Trophoblast cell (in vitro differentiated cells and primary cell): ENCODE data around the gene SLC6A12.

Source experiments
- DNase-seq, 2 donors: peaks; one replicate each; pipeline ENCODE4 v3.0.0-alpha.2; 2016
- H2AFZ ChIP-seq: 2 replicates; pipeline ENCODE4 v1.6.1; 2013; ENCODE audit warnings: low read length, moderate library complexity, mild to moderate bottlenecking; ENCODE audit not compliant: insufficient read depth, poor library complexity
- H2AK5ac ChIP-seq: 2 replicates; pipeline ENCODE4 v1.6.1; 2013; ENCODE audit warnings: mild to moderate bottlenecking, low read length
- H2BK120ac ChIP-seq: 2 replicates; pipeline ENCODE4 v1.6.1; 2013; ENCODE audit warnings: low read length, mild to moderate bottlenecking, moderate library complexity; ENCODE audit not compliant: insufficient read depth, poor library complexity
- H2BK12ac ChIP-seq: 2 replicates; pipeline ENCODE4 v1.6.1; 2013; ENCODE audit warnings: mild to moderate bottlenecking, low read length, moderate library complexity
- H2BK5ac ChIP-seq: 2 replicates; pipeline ENCODE4 v1.6.1; 2013; ENCODE audit warnings: low read length, low read depth, moderate library complexity, mild to moderate bottlenecking; ENCODE audit not compliant: poor library complexity
- H3K14ac ChIP-seq: 2 replicates; pipeline ENCODE4 v1.6.1; 2013; ENCODE audit warnings: mild to moderate bottlenecking, low read length
- H3K18ac ChIP-seq: 2 replicates; pipeline ENCODE4 v1.6.1; 2013; ENCODE audit warnings: mild to moderate bottlenecking, low read length
- H3K23ac ChIP-seq: 2 replicates; pipeline ENCODE4 v1.6.1; 2013; ENCODE audit warnings: low read length
- H3K27ac ChIP-seq: 2 replicates; pipeline ENCODE4 v1.5.1; 2013; ENCODE audit warnings: low read depth, mild to moderate bottlenecking, inconsistent platforms, low read length, moderate library complexity
- H3K27me3 ChIP-seq: 2 replicates; pipeline ENCODE4 v1.6.1; 2013; ENCODE audit warnings: inconsistent platforms, mild to moderate bottlenecking, low read length, moderate library complexity; ENCODE audit not compliant: insufficient read depth
- H3K36me3 ChIP-seq, 2 experiments: 1 replicate in 1 of 2; 2 replicates in 1 of 2; pipeline ENCODE4 v1.6.1; 2013; ENCODE audit warnings: low read length in 2 of 2, mild to moderate bottlenecking in 2 of 2, moderate library complexity in 1 of 2; ENCODE audit not compliant: insufficient read depth in 2 of 2, control insufficient read depth in 1 of 2
- H3K4ac ChIP-seq: 2 replicates; pipeline ENCODE4 v1.6.1; 2013; ENCODE audit warnings: low read depth, mild to moderate bottlenecking, low read length, moderate library complexity
- H3K4me1 ChIP-seq, 2 experiments: 1 replicate in 1 of 2; 2 replicates in 1 of 2; pipeline ENCODE4 v1.6.1; 2013; ENCODE audit warnings: low read length in 2 of 2, mild to moderate bottlenecking in 2 of 2, moderate library complexity in 1 of 2; ENCODE audit not compliant: insufficient read depth in 2 of 2, control insufficient read depth in 1 of 2
- H3K4me2 ChIP-seq: 2 replicates; pipeline ENCODE4 v1.6.1; 2013; ENCODE audit warnings: inconsistent platforms, mild to moderate bottlenecking, low read length, moderate library complexity
- H3K4me3 ChIP-seq: 2 replicates; pipeline ENCODE4 v1.5.1; 2013; ENCODE audit warnings: mild to moderate bottlenecking, low read depth, low read length, inconsistent platforms
- H3K79me1 ChIP-seq: one replicate; pipeline ENCODE4 v1.6.1; 2013; ENCODE audit warnings: low read length
- H3K79me2 ChIP-seq: 2 replicates; pipeline ENCODE4 v1.6.1; 2013; ENCODE audit warnings: low read length, mild to moderate bottlenecking; ENCODE audit not compliant: control insufficient read depth, insufficient read depth, poor library complexity
- H3K9ac ChIP-seq: 2 replicates; pipeline ENCODE4 v1.6.1; 2013; ENCODE audit warnings: mild to moderate bottlenecking, low read length
- H3K9me3 ChIP-seq: 2 replicates; pipeline ENCODE4 v1.6.1; 2013; ENCODE audit warnings: low read depth, mild to moderate bottlenecking, control low read depth, inconsistent platforms, low read length; ENCODE audit not compliant: insufficient read depth
- H4K12ac ChIP-seq: 2 replicates; pipeline ENCODE4 v1.6.1; 2013; ENCODE audit warnings: low read depth, mild to moderate bottlenecking, low read length, moderate library complexity
- H4K8ac ChIP-seq: 2 replicates; pipeline ENCODE4 v1.6.1; 2013; ENCODE audit warnings: low read depth, mild to moderate bottlenecking, low read length, moderate library complexity
- H4K91ac ChIP-seq: one replicate; pipeline ENCODE4 v1.6.1; 2013; ENCODE audit warnings: low read depth, mild to moderate bottlenecking, low read length, moderate library complexity
- WGBS: extraction: QIAGEN DNeasy Blood & Tissue Kit; methylation state at CpG from one replicate; pipeline ENCODE4 v1.1.7; 2013; ENCODE audit warnings: missing lambda C conversion rate; ENCODE audit not compliant: insufficient read length, insufficient coverage; ENCODE audit errors: extremely low coverage; 5-methylcytosine and 5-hydroxymethylcytosine counted together

Gene SLC6A12

DNA sequence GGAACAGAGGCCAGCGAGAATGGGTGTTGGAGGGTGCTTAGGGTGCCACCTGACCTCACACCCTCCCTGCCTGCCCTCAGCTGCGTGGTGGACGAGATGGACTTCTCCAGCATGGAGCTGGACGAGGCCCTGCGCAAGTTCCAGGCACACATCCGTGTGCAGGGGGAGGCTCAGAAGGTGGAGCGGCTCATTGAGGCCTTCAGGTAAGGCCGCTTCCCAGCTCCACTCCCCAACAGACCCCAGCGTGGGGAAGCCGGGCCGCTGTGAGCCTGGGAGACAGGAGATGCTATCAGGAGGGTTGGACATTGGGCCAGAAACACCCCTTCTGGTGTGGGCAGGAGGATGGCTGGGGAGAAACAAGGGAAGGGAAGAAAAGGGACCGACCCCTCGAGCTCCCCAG lies 57.0 kb downstream of the SLC6A12 start:
- no peak overlapping the region for H2BK120ac ChIP-seq
- no peak overlapping the region for H3K23ac ChIP-seq
- no peak overlapping the region for H2AFZ ChIP-seq
- no CpG with 5 or more reads among the region's 13 CpGs for WGBS
- H3K79me1 ChIP-seq, result no peaks in the 10 kb centered on the region
- no peaks in the 10 kb centered on the region for H3K9me3 ChIP-seq
- H3K4me3 ChIP-seq, result no peak overlapping the region
- H4K91ac ChIP-seq, result no peak overlapping the region
- no peak overlapping the region for H3K4ac ChIP-seq
- H3K14ac ChIP-seq, result no peak overlapping the region
- H2BK12ac ChIP-seq, result no peak overlapping the region
- H3K27me3 ChIP-seq, result no peaks in the 10 kb centered on the region
- H4K8ac ChIP-seq, result no peak overlapping the region
- no peaks in the 10 kb centered on the region for H3K36me3 ChIP-seq
- no peak overlapping the region for H2AK5ac ChIP-seq
- H4K12ac ChIP-seq, result no peak overlapping the region
- no peak for DNase-seq
- no peak overlapping the region for H3K9ac ChIP-seq
- H2BK5ac ChIP-seq, result no peak overlapping the region
- no peak overlapping the region for H3K27ac ChIP-seq
- H3K4me2 ChIP-seq, result no peak overlapping the region
- H3K4me1 ChIP-seq, result no peaks in the 10 kb centered on the region
- no peaks in the 10 kb centered on the region for H3K79me2 ChIP-seq
- no peak overlapping the region for H3K18ac ChIP-seq

DNA sequence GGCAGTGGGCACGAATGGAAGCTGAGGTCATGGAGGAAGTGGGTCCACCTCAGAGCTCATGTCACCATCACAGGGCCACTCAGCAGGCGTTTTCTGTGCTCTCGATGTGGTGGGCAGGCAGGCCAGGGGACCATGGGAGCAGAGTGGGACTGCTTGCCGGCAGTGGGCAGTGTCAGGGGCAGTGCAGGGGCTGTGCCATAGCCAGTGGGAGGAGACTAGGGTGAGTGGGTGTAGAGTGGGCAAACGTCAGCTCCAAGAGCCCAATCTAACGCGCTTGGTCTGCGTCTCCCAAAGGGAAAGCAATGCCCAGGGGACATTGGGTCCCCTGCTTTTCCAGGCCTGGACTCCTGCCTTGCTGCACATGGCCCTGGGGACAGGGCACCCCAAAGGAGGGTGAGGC lies 58.3 kb downstream of the SLC6A12 start:
- Histone ChIP-seq H2BK5ac (no peak overlapping the region), H2AK5ac (no peak overlapping the region), H3K4me2 (no peak overlapping the region), H3K4me3 (no peak overlapping the region), H3K4ac (no peak overlapping the region), H3K27me3 (no peaks in the 10 kb centered on the region), H3K4me1 (no peaks in the 10 kb centered on the region), H3K18ac (no peak overlapping the region), H4K91ac (no peak overlapping the region), H3K9ac (no peak overlapping the region), H3K14ac (no peak overlapping the region), H3K79me2 (no peaks in the 10 kb centered on the region), H2BK12ac (no peak overlapping the region), H3K9me3 (no peaks in the 10 kb centered on the region), H4K12ac (no peak overlapping the region), H3K36me3 (no peaks in the 10 kb centered on the region), H4K8ac (no peak overlapping the region), H2BK120ac (no peak overlapping the region), H3K27ac (no peak overlapping the region), H3K23ac (no peak overlapping the region), H3K79me1 (no peaks in the 10 kb centered on the region), H2AFZ (no peak overlapping the region)
- no peak for DNase-seq
- no CpG with 5 or more reads among the region's 8 CpGs for WGBS

DNA sequence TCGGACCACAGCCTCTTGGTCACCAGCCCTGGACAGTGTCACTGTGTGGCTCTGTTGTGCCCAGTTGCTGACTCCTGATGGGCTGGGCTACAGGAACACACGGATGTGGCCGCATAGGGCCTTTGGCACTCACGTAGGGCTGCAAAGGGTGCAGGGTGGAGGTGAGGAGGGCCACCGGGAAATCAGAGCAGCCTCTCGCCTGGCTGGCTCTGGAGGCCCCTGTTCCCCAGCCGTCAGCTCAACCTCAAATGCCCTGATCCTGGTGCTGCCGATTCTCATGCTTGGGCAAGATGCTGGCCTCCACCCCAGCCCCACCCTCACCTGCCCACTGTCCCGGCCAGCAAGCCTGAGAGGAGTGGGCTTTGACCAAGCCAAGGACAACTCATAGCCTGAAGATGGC lies 59.0 kb downstream of the SLC6A12 start:
- no peak overlapping the region for H2AFZ ChIP-seq
- H2AK5ac ChIP-seq, result no peak overlapping the region
- no peak overlapping the region for H4K91ac ChIP-seq
- no peaks in the 10 kb centered on the region for H3K36me3 ChIP-seq
- no peak overlapping the region for H2BK5ac ChIP-seq
- no peak overlapping the region for H3K27ac ChIP-seq
- H3K23ac ChIP-seq, result no peak overlapping the region
- H3K4ac ChIP-seq, result no peak overlapping the region
- no peak overlapping the region for H4K8ac ChIP-seq
- no CpG with 5 or more reads among the region's 9 CpGs for whole genome bisulfite sequencing
- no peaks in the 10 kb centered on the region for H3K79me1 ChIP-seq
- H4K12ac ChIP-seq, result no peak overlapping the region
- no peak overlapping the region for H3K4me2 ChIP-seq
- no peaks in the 10 kb centered on the region for H3K4me1 ChIP-seq
- H3K79me2 ChIP-seq, result no peaks in the 10 kb centered on the region
- no peak overlapping the region for H2BK12ac ChIP-seq
- H3K4me3 ChIP-seq, result no peak overlapping the region
- no peaks in the 10 kb centered on the region for H3K9me3 ChIP-seq
- H2BK120ac ChIP-seq, result no peak overlapping the region
- H3K9ac ChIP-seq, result no peak overlapping the region
- H3K18ac ChIP-seq, result no peak overlapping the region
- H3K14ac ChIP-seq, result no peak overlapping the region
- no peak for DNase-seq
- no peaks in the 10 kb centered on the region for H3K27me3 ChIP-seq

DNA sequence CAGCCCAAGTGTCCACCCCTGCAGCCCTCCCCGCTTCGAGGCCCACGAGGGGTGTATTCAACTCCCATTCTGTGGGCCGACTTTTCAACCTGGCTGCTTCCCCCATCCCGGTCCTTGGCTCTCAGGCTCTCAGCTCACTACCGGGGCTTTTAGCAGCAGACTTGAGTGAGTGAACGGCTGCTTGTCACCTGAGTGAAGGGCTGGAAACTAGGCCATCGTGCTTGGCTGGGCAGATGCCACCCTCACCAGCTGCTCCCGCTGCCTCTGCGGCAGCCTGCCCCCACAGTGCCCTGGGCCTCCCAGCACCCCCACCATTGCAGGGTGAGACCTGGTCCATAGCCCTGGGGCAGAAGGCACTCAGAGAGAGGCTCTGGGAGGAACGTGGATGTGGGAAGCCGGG lies 59.9 kb downstream of the SLC6A12 start:
- H3K4me2 ChIP-seq, result no peak overlapping the region
- whole genome bisulfite sequencing, result no CpG with 5 or more reads among the region's 12 CpGs
- H3K27ac ChIP-seq, result no peak overlapping the region
- no peaks in the 10 kb centered on the region for H3K36me3 ChIP-seq
- no peaks in the 10 kb centered on the region for H3K9me3 ChIP-seq
- H2BK120ac ChIP-seq, result no peak overlapping the region
- no peak overlapping the region for H2BK5ac ChIP-seq
- no peak overlapping the region for H4K12ac ChIP-seq
- H3K4me1 ChIP-seq, result no peaks in the 10 kb centered on the region
- H3K23ac ChIP-seq, result no peak overlapping the region
- H2AK5ac ChIP-seq, result no peak overlapping the region
- no peak for DNase-seq
- H3K14ac ChIP-seq, result no peak overlapping the region
- H3K79me2 ChIP-seq, result no peaks in the 10 kb centered on the region
- H3K27me3 ChIP-seq, result no peaks in the 10 kb centered on the region
- no peak overlapping the region for H4K8ac ChIP-seq
- no peak overlapping the region for H4K91ac ChIP-seq
- H3K79me1 ChIP-seq, result no peaks in the 10 kb centered on the region
- no peak overlapping the region for H2AFZ ChIP-seq
- no peak overlapping the region for H3K9ac ChIP-seq
- H3K4ac ChIP-seq, result no peak overlapping the region
- no peak overlapping the region for H2BK12ac ChIP-seq
- no peak overlapping the region for H3K18ac ChIP-seq
- H3K4me3 ChIP-seq, result no peak overlapping the region
